SIG-M5 treated with dmso at 0.1 percent for 504 hours (cell line): ENCODE measurements around the gene PTPN11.
"Not testable (repeated sequence)": the region's sequence is repeated elsewhere in the genome, so short reads cannot be mapped to it uniquely, and the experiment has no call there.

Experiments used
- DNase-seq: peaks from one replicate; lab custom pipeline; 2025; ENCODE audit not compliant: unreplicated experiment; lab: John Stamatoyannopoulos, UW

Gene PTPN11

DNA sequence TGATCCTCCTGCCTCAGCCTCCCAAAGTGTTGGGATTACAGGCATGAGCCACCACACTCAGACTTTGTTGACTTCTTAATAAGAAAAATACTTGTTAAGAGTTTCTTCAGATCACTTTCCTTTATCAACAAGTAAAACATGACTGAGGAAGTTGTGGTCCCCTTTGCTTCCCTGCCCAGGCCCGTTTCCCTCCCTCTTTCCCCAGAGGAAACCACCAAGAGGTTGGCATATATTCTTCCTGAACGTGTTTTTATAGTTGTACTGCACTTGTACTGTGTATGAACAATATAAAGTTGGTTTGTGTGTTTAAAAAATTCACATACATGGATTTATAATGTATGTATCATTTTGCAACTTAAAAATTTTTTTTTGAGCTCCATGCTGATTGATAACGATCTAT lies 28.4 kb downstream of the PTPN11 start:
- no peak for DNase-seq

DNA sequence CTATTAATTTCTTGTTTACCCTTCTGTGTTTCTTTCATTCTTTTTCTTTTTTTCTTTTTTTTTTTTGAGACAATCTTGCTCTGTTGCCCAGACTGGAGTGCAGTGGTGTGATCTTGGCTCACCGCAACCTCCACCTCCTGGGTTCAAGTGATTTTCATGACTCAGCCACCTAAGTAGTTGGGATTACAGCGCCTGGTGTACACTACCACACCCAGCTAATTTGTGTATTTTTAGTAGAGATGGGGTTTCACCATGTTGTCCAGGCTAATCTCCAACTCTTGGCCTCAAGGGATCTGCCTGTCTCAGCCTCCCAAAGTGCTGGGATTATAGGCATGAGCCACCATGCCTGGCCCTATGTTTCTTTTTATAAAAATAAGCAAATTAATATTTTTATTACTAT lies 29.4 kb downstream of the PTPN11 start:
- DNase-seq: not testable (repeated sequence)

DNA sequence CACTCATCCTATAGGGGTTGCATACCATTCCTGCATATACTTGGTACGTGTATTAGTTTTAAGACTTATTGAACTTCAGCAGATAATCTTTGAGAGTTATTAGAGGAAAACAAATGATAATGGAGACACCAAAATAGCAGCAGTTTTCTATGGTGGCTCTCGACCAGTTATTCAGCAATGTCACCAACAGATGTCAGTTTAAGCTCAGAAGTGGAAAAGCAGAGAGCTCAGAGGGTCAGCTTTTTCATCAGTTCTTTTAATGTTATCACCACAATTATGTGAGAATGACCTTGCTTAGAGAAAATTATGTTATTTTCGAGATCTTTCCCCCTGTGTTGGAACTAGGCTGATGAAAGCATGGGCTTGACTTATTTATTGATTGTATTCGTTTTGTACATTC lies 32.0 kb downstream of the PTPN11 start:
- no peak for DNase-seq

DNA sequence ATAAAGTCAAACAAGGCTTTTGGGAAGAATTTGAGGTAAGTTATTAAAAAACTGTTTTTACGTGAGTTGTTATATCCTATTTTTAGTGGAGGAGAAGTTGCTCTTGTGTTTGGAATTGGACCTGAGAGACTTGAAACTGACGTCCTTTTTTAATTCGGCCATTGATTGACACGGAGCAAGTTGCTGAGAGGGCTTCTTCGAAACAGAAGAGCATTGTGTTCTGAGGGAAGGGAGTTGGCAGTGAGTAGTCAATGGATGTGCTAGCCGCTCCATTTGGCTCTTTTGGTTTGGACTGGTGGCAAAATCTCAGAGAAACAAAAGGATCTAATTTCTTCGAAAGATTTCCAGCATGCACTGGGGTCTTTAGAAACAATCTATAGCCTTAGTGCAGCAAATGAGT lies 37.3 kb downstream of the PTPN11 start:
- no peak for DNase-seq

DNA sequence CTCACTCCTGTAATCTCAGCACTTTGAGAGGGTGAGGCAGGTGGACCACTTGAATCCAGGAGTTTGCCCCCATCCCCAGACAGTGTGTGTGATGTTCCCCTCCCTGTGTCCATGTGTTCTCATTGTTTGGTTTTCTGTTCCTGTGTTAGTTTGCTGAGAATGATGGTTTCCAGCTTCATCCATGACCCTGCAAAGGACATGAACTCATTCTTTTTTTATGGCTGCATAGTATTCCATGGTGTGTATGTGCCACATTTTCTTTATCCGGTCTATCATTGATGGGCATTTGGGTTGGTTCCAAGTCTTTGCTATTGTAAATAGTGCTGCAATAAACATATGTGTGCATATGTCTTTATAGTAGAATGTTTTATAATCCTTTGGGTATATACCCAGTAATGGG lies 38.4 kb downstream of the PTPN11 start:
- not testable (repeated sequence) for DNase-seq

DNA sequence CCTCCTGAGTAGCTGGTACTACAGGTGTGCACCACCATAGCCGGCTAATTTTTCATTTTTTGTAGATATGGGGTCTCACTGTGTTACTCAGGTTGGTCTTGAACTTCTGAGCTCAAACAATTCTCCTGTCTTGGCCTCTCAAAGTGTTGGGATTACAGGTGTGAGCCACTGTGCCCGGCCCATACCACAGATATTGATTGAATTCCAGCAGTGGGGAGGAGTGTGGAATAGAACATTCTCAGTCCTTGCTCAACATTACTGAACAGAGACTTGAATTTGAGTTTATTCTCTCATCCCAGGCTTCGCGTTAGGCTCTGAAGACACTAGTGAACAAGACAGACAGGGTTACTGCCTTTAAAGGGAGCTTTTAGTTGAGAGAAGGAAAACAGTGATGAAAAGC lies 39.6 kb downstream of the PTPN11 start:
- no peak for DNase-seq

DNA sequence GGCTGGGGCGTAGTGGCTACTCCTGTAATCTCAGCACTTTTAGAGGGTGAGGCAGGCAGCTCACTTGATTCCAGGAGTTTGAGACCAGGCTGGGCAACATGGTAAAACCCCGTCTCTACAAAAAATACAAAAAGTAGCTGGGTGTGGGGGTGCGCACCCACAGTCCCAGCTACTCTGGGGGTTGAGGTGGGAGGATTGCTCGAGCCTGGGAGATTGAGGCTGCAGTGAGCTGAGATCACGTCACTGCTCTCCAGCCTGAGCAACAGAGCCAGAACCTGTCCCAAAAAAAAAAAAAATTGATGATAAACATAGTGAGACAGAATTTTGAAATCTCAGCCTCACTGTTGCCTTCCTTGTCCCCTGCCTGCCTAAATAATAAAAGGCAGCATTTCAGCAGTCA lies 40.0 kb downstream of the PTPN11 start:
- no peak for DNase-seq

DNA sequence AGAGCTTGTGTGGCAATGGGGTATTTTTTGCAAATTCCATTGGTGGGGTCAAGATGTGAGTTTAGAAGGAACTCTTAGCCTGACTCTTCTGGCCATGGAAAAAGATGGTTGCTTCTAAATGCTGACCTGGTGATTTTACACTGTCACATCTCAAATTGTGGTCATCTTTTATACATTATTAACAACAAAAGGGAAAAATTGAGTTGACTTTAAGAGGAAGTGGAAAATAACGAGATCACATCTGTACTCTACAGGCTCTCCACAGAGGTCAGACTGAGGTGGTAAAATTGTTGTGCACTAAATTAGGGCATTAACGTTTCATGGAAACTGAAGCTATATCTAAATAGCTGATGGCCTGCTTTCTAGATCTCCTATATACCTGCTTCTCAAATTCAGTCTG lies 44.7 kb downstream of the PTPN11 start:
- DNase-seq: no peak

DNA sequence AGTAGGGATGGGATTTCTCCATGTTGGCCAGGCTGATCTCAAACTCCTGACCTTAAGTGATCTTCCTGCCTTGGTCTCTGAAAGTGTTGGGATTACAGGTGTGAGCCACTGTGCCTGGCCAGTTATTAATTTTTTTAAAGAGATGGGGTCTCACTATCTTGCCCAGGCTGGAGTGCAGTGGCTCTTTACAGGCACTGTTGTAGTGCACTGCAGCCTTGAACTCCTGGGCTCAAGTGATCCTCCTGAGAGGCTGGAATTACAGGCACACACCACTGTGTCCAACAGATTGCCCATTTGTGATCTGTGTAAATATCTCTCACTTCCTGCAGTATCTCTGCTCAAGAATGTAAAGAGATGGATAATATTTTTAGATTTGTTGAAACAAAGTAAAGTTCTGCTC lies 45.9 kb downstream of the PTPN11 start:
- DNase-seq: no peak

DNA sequence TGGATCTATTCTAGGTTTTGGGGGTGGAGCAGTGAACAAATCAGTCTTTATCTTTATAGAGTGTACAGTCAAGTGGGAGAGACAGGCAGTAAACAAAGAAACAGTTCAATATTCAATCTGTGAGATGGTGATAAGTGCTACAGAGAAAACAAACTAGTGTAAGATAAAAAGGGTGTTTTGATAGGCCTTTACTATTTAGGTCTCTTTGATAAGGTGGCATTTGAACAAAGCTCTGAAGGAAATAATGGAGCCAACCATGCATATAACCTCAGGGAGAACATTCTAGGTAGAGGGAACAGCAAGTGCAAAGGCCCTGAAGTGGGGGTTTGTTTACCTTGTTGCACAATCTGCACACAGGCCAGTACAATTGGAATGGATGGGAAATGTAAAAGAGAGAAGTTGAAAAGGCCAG lies 47.3 kb downstream of the PTPN11 start:
- DNase-seq: no peak

DNA sequence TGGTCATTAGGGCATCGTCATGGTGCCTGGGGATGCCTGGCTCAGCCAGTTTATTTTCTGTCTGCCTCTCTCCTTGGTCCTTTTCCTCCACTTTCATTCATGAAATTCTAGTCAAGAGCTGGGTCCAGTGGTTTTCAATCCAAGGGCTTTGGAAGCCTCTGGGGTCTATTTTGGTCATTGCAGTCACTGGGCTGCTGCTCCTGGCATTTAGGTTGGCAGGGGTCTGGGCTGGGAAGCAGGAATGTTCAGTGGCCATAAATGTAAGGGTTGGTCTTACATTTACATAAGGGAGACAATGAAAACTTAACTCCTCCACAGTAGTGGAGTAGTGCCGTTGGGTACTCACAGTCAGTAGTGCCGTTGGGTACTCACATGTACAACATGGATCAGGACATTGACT lies 48.1 kb downstream of the PTPN11 start:
- no peak for DNase-seq

DNA sequence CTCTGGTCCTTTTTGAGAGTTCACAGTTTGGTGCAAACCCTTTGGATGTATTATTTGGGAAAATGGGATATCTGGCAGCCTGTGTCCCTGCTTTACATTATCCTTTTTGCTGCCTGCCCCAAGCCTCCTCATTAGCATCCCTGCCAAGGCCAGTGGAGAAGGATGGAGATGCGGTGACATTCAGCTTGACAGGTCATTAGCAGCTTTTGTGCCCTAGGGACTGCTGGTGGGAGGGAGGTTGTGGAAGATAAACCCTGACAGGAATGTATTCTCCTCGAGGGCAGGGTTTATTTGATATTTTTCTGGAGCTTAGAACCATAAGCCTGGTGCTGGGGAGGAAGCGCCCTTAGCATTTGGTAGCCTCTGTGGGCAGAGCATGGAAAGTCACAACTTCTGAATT lies 49.3 kb downstream of the PTPN11 start:
- no peak for DNase-seq

DNA sequence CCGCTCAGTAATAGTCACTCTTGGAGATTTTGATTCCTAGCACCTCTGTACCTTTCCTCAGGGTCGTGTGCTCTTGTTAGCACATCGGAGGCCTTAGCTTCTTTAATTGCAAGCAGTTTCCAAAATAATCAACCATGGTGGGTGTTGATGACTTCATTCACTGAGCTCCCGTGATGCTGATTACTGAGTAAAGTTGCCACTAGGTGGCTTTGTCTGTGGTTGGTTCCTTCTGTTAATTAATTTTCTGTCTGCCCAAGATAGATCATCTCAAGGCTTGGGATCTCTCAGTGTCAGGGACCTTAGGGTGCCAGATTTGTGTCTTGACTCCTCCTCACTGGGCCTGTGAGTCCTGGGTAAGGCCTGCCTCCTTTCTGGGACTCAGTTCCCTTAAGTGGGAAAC lies 54.3 kb downstream of the PTPN11 start:
- peak; percentile 22 for DNase-seq

DNA sequence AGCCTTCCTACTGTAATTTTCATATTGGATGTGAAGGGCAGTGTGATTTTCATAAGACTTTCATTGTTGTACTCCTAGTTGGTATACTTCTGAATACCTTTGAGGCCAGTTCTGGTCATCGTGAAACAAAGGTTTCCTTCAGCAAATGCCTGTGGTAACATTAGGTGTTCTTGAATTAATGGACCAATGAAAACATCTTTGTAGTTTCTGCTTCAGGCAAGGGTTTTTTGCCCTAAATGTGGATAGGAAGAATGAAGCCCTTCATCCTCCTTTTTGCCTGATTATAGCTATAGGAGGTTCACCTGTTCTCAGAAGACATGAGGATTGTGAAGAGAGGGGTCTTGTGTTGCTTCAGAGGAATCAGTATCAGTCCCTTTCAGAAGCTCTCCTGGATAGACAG lies 60.7 kb downstream of the PTPN11 start:
- DNase-seq: no peak

DNA sequence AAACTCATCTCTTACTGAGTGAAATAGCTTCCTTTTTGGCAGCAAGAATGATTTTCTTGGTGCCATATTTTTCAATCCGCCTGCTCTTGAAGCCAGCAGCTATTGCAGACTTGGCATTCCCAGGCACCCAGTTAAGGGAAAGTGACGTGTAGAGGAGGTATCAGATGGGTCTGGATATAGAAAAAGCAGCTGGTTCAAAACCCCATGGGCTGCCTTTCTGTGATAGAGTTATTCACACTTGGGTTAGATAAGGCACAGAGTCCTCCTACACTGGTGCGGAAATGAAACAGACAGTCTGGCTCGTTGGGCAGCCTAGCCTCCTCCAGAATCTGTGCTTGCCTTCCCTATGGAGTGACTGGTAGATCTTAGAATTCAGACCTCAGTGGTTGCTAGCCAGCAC lies 62.2 kb downstream of the PTPN11 start:
- no peak for DNase-seq

DNA sequence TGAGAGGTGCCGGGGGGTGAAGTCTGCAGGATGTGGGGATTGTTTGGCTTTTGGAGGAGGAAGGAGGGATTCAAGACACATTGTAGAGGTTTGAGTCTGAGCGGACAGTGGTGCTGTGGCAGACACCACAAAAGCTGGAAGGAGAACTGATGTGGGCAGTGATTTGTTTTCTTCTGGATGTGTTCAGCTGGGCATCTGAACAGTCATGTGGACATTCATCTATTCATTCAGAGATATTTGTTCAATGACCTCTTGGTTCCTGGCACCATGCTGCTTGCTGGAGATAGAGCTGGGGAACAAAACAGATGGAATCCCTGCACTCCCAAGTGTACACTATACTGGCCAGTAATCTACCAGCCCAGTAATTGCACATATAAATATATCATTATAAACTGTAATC lies 64.0 kb downstream of the PTPN11 start:
- DNase-seq: no peak

DNA sequence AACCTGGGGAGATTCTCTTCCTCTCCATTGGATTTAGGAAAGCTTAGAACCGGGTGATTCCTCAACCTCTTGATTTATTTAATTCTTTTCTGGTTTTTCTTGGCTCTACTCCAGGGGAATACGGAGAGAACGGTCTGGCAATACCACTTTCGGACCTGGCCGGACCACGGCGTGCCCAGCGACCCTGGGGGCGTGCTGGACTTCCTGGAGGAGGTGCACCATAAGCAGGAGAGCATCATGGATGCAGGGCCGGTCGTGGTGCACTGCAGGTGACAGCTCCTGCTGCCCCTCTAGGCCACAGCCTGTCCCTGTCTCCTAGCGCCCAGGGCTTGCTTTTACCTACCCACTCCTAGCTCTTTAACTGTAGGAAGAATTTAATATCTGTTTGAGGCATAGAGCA lies 67.6 kb downstream of the PTPN11 start:
- no peak for DNase-seq

DNA sequence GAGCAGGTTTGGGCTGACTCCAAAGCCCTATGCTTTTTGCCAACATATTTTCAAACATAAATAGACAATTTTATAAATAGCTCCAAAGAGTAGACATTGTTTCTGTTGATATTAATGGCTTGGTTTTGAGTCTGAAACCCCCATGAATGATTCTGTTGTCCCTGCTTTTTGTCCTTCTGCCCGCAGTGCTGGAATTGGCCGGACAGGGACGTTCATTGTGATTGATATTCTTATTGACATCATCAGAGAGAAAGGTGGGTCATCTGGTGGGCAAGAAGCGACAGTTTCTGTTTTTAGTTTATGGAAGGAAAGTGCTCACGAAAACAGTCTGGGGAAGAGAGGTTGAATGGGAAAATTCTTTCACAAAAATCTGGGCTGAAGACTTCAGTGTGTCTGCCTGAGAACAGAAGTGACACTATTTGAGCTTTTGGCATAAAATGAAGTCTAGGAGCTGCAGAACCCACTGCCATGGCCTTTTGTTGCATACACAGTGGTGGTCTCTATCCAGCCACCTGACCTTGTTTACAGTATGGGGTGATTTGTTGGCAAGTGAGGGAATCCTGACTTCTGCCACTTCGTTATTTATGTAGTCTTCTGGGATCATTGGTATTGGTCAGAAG lies 69.6 kb downstream of the PTPN11 start:
- DNase-seq: no peak

DNA sequence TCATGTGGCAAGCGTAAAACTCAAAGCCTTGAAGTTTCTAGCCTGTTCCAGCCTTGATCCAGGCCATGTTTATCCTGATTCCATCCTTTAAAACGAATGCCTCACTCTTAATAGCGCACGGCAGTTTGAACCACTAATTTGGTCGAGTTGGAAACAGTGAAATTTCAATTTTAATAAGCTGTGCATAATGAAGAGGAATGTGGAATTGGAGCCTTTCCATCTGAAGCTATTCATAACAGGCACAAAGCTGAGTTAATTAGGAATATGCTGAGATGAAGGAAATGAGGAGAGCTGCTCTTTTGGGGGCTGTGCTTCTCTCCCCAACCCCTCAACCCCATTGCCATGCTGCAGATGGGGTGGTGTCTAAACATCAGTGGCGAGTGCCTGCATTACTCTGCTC lies 70.7 kb downstream of the PTPN11 start:
- no peak for DNase-seq

DNA sequence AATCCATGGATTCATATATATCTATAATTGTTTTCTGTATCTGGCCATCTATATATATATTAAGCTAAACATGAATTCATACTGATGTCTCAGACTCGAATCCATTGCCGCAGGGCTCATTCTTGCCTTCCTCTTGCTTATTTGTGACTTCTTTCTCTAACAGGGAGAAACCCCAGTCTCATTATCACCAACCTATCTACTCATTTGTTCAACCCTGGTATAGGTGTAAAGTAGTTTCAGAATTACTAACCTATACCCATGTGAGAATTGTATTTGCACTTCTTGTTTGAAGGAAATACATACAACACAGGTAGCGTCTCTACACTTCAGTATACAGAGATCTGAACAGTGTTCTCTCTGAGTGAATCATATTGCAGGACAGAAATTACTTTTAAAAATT lies 77.7 kb downstream of the PTPN11 start:
- DNase-seq: no peak

DNA sequence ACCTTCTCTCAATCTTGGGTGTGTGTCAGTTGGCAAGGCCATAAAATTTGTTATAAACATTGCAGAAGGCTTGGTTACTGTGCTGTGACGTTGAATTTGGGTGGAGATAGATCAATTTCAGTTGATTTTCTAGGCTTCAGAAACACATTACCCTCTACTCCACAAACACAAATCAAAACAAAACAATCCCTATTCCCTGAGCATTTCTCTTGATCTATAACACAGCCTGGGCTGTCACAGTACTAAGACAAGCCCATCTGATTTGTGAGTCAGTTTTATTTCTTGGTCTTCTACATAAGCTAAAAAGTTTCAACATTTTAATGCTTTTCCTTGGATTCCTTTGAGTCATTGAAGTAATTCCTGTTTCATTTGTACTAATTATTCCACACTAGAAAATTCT lies 79.8 kb downstream of the PTPN11 start:
- no peak for DNase-seq

DNA sequence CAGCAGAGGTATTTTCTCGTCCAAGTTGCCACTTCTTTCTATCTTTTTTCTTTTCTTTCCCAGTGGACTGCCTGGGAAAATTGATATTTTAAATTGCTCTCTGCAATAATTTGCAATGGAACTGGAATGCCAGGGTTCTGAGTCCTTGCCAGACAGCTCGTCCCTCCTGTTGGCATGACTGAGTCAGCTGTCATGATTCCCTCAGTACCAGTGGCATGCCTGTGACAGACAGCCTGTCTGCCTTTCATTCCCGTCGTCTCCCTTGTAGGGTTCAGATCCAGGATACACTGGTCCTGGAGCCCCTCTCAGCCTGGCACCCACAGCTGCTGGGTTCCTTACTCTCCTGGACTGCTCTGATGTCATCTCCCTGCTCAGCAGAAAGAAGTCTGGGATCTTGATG lies 84.8 kb downstream of the PTPN11 start:
- DNase-seq: no peak

DNA sequence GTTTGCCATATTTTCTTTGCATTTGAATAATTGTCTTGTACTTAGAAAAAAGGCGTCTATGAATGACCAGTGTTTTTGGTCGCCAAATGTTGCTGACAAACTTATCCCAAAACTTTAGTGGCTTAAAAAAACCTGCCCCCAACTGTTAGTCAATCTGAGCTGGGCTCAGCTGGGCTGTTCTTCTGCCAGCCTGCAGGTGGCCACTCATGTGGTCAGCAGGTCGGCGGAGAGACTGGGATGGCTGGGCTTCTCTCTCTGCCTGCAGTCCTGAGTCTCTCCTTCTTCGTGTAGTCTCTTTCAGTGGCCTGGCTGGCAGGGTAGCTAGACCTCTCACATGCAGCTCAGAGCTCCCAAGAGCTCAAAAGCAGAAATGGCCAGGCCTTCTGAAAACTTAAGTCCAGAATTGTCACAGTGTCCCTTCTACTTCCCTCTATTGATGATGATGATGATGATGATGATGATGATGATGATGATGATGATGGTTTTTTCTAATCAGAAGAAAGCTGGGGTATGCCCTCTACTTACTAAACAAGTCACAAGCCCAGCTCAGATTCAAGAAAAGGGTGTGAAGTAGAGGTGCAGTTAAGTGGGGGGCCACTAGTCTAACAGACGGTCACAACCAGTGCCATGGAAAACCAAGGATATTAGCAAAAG lies 87.9 kb downstream of the PTPN11 start:
- DNase-seq: no peak
